GM19023 (cell line): Measurements from ENCODE around the gene HACD4.
"Not testable (repeated sequence)": the region's sequence is repeated elsewhere in the genome, so short reads cannot be mapped to it uniquely, and the experiment has no call there.

Experiments
- ATAC-seq: cut with Tn5 transposase; IDR thresholded peaks from one replicate; pipeline ENCODE4 v1.9.1; 2021; ENCODE audit warnings: mild to moderate bottlenecking, moderate library complexity; ENCODE audit not compliant: unreplicated experiment

The HACD4 gene

DNA sequence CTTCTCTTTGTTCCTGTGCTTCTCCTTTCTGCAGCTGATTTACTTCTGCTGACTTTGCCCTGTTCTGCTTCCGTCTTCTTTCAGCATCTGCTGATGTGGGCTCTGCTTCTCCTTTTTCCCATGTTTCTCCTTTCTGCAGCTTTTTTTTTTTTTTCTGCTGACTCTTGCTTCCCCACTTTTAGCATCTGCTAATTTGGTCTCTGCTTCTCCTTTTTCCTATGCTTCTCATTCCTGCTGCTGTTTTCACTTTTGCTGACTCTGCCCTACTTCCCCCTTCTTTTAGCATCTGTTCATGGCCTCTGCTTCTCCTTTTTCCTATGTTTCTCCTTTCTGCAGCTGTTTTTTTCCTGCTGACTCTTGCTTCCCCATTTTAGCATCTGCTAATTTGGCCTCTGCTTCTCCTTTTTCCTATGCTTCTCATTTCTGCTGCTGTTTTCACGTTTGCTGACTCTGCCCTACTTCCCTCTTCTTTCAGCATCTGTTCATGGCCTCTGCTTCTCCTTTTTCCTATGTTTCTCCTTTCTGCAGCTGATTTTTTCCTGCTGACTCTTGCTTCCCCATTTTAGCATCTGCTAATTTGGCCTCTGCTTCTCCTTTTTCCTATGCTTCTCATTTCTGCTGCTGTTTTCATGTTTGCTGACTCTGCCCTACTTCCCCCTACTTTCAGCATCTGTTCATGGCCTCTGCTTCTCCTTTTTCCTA is 58.0 kb downstream of the HACD4 start:
- ATAC-seq: not testable (repeated sequence)

DNA sequence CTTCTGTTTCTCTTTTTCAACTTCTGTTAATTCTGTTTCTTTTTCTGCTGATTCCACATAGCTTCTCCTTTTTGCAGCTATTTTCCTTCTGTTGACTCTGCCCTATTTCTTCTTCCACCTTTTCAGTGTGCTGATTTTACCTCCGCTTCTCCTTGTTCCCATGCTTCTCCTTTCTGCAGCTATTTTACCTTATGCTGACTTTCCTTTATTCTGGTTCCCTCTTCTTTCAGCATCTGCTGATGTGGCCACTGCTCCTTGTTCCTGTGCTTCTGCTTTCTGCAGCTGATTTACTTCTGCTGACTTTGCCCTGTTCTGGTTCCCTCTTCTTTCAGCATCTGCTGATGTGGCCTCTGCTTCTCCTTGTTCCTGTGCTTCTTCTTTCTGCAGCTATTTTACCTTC is 58.8 kb downstream of the HACD4 start:
- ATAC-seq: no peak

DNA sequence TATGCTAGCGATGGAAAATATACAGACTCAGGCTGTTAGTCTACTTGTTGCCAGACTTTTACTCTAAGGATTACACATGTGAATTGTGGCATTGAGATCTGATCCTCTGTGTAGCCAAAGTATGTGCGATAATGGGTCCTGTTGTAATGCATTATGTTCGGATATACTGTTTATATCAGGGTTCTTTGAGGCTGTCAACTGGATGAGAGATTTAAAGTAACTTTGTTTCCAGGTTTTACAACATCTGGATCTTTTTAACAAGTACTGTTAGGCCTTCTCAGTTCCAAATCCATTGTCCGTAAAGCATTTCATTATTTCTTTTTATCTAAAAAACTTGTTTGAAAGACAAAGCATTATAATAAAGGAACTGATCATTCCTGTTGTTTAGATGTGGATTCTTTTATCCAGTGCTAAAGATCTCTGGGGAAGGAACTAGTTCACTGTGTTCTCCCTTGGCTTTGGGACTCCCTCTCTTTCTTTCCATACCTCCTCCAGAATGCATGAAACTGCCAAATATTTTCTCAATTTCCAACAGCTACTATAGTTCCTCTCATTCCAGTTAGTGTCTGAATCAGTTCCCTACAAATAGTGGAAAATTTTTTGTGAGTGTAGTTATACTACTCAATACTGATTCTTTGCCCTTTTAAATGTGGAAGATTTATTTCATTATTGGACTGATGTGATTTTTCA is 68.8 kb downstream of the HACD4 start:
- ATAC-seq: no peak

DNA sequence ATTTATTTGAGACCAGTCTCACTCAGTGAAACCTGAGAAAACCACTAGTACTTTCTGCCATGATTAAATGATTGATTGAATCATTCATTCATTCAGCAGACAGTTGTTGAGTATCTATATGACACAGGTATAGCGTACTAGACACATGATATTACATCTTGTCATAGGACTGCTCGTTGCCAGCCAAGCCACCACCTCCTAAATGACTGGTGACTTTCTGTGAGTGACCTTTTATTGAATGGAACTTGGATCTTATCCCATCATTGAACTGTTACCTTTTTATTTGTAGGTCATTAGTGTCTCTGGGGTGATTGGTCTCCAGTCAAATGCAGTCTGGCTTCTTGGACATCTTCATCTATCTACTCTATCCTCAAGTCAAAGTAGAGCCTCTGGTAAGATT is 80.7 kb downstream of the HACD4 start:
- ATAC-seq: no peak
